ENCODE measurements around the gene TCEAL1. TPM values are rescaled to one million over a fixed set of nuclear protein-coding genes. Genes with fewer than 3 reads are reported as not detected.
A peak's percentile ranks its signal among the peaks of the same experiment; 100 is the strongest.

TCEAL1 gene
- total and polyA plus RNA-seq, 2 of the 13 experiments (the other 11 are each of a cell fraction or from before 2014, with no cell fraction given) = 11.2 to 14.8 TPM

DNA sequence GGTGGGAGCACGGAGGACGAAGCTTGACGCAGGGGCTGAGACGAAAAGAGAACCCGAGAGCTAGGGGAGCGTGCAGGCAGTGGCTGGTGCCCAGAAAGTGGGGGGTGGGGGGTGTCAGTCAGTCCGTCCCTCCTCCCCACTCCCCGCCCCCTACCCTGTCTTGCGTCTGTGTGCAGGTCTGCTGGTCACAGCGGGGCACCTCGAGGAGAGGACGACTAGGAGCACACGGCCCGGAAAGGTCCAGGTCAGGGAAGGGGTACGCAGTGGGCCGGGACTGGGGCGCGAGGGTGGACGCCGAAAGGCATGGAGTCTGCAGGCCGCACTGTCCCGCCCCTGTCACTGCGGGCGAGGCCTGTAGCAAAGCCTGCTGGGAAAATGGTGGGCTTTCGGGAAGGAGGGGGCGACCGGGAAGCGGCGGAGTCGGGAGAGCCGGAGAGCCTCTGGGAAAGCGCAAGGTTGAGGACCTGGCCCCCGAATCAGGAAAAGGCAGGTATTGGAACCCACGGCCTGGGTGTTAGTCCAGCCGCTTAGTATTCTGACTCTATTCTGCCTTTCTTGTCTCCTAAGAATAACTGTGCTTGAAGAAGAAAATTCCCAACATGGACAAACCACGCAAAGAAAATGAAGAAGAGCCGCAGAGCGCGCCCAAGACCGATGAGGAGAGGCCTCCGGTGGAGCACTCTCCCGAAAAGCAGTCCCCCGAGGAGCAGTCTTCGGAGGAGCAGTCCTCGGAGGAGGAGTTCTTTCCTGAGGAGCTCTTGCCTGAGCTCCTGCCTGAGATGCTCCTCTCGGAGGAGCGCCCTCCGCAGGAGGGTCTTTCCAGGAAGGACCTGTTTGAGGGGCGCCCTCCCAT, 769 bp downstream of the TCEAL1 start (continued):
- TF ChIP-seq JUND (CRISPR knock-in tag; IDR thresholded peaks at IDR 0.05) (no peak), ZNF652 (CRISPR knock-in tag; IDR thresholded peaks at IDR 0.05; ENCODE audit: borderline replicate concordance, low read depth) (no peak), TBX2 (CRISPR knock-in tag; IDR thresholded peaks at IDR 0.05; ENCODE audit: borderline replicate concordance) (no peak), ZMYM4 (CRISPR knock-in tag; IDR thresholded peaks at IDR 0.05) (0 out of 2 replicates have a peak, but pooled peaks have one; percentile 13), ZNF768 (CRISPR knock-in tag; IDR thresholded peaks at IDR 0.05) (no peak), ETV6 (CRISPR knock-in tag; conservative IDR thresholded peaks at IDR 0.05) (no peak), ZNF101 (CRISPR knock-in tag; IDR thresholded peaks at IDR 0.05; ENCODE audit: borderline replicate concordance, low read depth) (no peak), ZFP37 (CRISPR knock-in tag; IDR thresholded peaks at IDR 0.05; ENCODE audit: borderline replicate concordance) (no peak), MTF1 (CRISPR knock-in tag; IDR thresholded peaks at IDR 0.05) (no peak), IRF2 (CRISPR knock-in tag; IDR thresholded peaks at IDR 0.05) (no peak), MBD4 (IDR thresholded peaks at IDR 0.05; ENCODE audit: borderline replicate concordance, low read length) (no peak), MTA1 (CRISPR knock-in tag; IDR thresholded peaks at IDR 0.05; ENCODE audit: borderline replicate concordance) (no peak), SMAD1 (CRISPR knock-in tag; IDR thresholded peaks at IDR 0.05; ENCODE audit: borderline replicate concordance, low read depth) (no peak), ZNF83 (CRISPR knock-in tag; IDR thresholded peaks at IDR 0.05; ENCODE audit: borderline replicate concordance) (no peak), ZNF496 (CRISPR knock-in tag; IDR thresholded peaks at IDR 0.05; ENCODE audit: insufficient replicate concordance) (no peak)
- TF ChIP-seq, protein P1, sequence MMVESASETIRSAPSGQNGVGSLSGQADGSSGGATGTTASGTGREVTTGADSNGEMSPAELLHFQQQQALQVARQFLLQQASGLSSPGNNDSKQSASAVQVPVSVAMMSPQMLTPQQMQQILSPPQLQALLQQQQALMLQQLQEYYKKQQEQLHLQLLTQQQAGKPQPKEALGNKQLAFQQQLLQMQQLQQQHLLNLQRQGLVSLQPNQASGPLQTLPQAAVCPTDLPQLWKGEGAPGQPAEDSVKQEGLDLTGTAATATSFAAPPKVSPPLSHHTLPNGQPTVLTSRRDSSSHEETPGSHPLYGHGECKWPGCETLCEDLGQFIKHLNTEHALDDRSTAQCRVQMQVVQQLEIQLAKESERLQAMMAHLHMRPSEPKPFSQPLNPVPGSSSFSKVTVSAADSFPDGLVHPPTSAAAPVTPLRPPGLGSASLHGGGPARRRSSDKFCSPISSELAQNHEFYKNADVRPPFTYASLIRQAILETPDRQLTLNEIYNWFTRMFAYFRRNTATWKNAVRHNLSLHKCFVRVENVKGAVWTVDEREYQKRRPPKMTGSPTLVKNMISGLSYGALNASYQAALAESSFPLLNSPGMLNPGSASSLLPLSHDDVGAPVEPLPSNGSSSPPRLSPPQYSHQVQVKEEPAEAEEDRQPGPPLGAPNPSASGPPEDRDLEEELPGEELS (CRISPR knock-in tag; IDR thresholded peaks at IDR 0.05) = no peak
- TF ChIP-seq, protein P2, sequence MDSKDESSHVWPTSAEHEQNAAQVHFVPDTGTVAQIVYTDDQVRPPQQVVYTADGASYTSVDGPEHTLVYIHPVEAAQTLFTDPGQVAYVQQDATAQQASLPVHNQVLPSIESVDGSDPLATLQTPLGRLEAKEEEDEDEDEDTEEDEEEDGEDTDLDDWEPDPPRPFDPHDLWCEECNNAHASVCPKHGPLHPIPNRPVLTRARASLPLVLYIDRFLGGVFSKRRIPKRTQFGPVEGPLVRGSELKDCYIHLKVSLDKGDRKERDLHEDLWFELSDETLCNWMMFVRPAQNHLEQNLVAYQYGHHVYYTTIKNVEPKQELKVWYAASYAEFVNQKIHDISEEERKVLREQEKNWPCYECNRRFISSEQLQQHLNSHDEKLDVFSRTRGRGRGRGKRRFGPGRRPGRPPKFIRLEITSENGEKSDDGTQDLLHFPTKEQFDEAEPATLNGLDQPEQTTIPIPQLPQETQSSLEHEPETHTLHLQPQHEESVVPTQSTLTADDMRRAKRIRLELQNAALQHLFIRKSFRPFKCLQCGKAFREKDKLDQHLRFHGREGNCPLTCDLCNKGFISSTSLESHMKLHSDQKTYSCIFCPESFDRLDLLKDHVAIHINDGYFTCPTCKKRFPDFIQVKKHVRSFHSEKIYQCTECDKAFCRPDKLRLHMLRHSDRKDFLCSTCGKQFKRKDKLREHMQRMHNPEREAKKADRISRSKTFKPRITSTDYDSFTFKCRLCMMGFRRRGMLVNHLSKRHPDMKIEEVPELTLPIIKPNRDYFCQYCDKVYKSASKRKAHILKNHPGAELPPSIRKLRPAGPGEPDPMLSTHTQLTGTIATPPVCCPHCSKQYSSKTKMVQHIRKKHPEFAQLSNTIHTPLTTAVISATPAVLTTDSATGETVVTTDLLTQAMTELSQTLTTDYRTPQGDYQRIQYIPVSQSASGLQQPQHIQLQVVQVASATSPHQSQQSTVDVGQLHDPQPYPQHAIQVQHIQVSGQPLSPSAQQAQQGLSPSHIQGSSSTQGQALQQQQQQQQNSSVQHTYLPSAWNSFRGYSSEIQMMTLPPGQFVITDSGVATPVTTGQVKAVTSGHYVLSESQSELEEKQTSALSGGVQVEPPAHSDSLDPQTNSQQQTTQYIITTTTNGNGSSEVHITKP (CRISPR knock-in tag; IDR thresholded peaks at IDR 0.05; ENCODE audit: low read depth) = no peak
- TF ChIP-seq, protein P3, sequence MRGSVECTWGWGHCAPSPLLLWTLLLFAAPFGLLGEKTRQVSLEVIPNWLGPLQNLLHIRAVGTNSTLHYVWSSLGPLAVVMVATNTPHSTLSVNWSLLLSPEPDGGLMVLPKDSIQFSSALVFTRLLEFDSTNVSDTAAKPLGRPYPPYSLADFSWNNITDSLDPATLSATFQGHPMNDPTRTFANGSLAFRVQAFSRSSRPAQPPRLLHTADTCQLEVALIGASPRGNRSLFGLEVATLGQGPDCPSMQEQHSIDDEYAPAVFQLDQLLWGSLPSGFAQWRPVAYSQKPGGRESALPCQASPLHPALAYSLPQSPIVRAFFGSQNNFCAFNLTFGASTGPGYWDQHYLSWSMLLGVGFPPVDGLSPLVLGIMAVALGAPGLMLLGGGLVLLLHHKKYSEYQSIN (CRISPR knock-in tag; IDR thresholded peaks at IDR 0.05; ENCODE audit: borderline replicate concordance) = no peak
- TF ChIP-seq, protein P4, sequence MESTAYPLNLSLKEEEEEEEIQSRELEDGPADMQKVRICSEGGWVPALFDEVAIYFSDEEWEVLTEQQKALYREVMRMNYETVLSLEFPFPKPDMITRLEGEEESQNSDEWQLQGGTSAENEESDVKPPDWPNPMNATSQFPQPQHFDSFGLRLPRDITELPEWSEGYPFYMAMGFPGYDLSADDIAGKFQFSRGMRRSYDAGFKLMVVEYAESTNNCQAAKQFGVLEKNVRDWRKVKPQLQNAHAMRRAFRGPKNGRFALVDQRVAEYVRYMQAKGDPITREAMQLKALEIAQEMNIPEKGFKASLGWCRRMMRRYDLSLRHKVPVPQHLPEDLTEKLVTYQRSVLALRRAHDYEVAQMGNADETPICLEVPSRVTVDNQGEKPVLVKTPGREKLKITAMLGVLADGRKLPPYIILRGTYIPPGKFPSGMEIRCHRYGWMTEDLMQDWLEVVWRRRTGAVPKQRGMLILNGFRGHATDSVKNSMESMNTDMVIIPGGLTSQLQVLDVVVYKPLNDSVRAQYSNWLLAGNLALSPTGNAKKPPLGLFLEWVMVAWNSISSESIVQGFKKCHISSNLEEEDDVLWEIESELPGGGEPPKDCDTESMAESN (CRISPR knock-in tag; conservative IDR thresholded peaks at IDR 0.05) = no peak
- TF ChIP-seq, protein P5, sequence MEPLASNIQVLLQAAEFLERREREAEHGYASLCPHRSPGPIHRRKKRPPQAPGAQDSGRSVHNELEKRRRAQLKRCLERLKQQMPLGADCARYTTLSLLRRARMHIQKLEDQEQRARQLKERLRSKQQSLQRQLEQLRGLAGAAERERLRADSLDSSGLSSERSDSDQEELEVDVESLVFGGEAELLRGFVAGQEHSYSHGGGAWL (CRISPR knock-in tag; IDR thresholded peaks at IDR 0.05) = no peak
